GM23248 (cell line): ENCODE results near the gene CD7. TPM values are rescaled to one million over a fixed set of nuclear protein-coding genes. Genes with fewer than 3 reads are reported as not detected.

Experiments used
- DNase-seq: peaks from one replicate; pipeline ENCODE4 v3.0.0-alpha.2; 2015
- H2AFZ ChIP-seq: fragments of 200-600 bp; sonication (generic); 2 replicates; pipeline ENCODE4 v1.6.1; 2016; ENCODE audit warnings: antibody characterized with exemption
- H3F3A ChIP-seq: fragments of 200-600 bp; sonication (generic); 2 replicates; pipeline ENCODE4 v1.6.1; 2016; ENCODE audit warnings: mild to moderate bottlenecking, antibody characterized with exemption, mixed run types; ENCODE audit not compliant: insufficient read depth
- H3K27ac ChIP-seq: fragments of 200-600 bp; sonication (generic); 2 replicates; pipeline ENCODE4 v1.5.1; 2016; ENCODE audit warnings: mild to moderate bottlenecking
- H3K27me3 ChIP-seq: fragments of 200-600 bp; sonication (generic); replicated peaks from 2 replicates; pipeline ENCODE4 v1.6.1; 2016; ENCODE audit warnings: mild to moderate bottlenecking; ENCODE audit not compliant: insufficient read depth
- H3K36me3 ChIP-seq: fragments of 200-600 bp; sonication (generic); 2 replicates; pipeline ENCODE4 v1.6.1; 2016; ENCODE audit warnings: low read depth, mild to moderate bottlenecking
- H3K4me1 ChIP-seq: fragments of 200-600 bp; sonication (generic); 2 replicates; pipeline ENCODE4 v1.6.1; 2016; ENCODE audit warnings: mild to moderate bottlenecking; ENCODE audit not compliant: insufficient read depth
- H3K4me2 ChIP-seq: fragments of 200-600 bp; sonication (generic); one replicate; pipeline ENCODE4 v1.6.1; 2016; ENCODE audit warnings: mild to moderate bottlenecking; ENCODE audit not compliant: unreplicated experiment
- H3K4me3 ChIP-seq: fragments of 200-600 bp; sonication (generic); 2 replicates; pipeline ENCODE4 v1.5.1; 2016; ENCODE audit warnings: mild to moderate bottlenecking
- H3K79me2 ChIP-seq: fragments of 200-600 bp; sonication (generic); 2 replicates; pipeline ENCODE4 v1.6.1; 2016; ENCODE audit warnings: mild to moderate bottlenecking; ENCODE audit not compliant: insufficient read depth
- H3K9ac ChIP-seq: fragments of 200-600 bp; sonication (generic); 2 replicates; pipeline ENCODE4 v1.6.1; 2016; ENCODE audit warnings: mild to moderate bottlenecking
- H3K9me2 ChIP-seq: fragments of 200-600 bp; sonication (generic); 2 replicates; pipeline ENCODE4 v1.6.1; 2016; ENCODE audit warnings: mixed run types, mild to moderate bottlenecking, moderate library complexity; ENCODE audit not compliant: insufficient read depth
- H3K9me3 ChIP-seq: fragments of 200-600 bp; sonication (generic); one replicate; pipeline ENCODE4 v1.6.1; 2017; ENCODE audit warnings: low read depth
- H4K20me1 ChIP-seq: fragments of 200-600 bp; sonication (generic); 2 replicates; pipeline ENCODE4 v1.6.0; 2016; ENCODE audit not compliant: insufficient read depth
- EZH2 ChIP-seq: fragments of 200-600 bp; sonication (generic); IDR thresholded peaks from 2 replicates; pipeline ENCODE4 v1.6.1; 2018; ENCODE audit warnings: antibody characterized with exemption, mild to moderate bottlenecking; ENCODE audit not compliant: insufficient read depth, poor library complexity, severe bottlenecking
- EZH2phosphoT487 ChIP-seq: fragments of 200-600 bp; sonication (generic); IDR thresholded peaks from 2 replicates; pipeline ENCODE4 v1.6.1; 2018; ENCODE audit warnings: antibody characterized with exemption, moderate library complexity, mild to moderate bottlenecking, low read depth; ENCODE audit not compliant: insufficient read depth
- WGBS, 2 experiments: methylation state at CpG; one replicate each; pipeline ENCODE4 v1.1.6; 2015 to 2017; ENCODE audit warnings: low lambda C conversion rate in 2 of 2, low coverage in 1 of 2; ENCODE audit errors: missing lambda C conversion rate in 2 of 2; 5-methylcytosine and 5-hydroxymethylcytosine counted together
- in situ Hi-C: fragments of 300-500 bp; cut with MboI; formaldehyde crosslinking; loops from 2 replicates; pipeline ENCODE4 v1.15.0; 2020
- polyA plus RNA-seq: library from polyadenylated mRNA; unstranded; fragments of >200 nt; fragmentation: Nextera tagmentation; extraction: Ambion mirVana; gene quantifications from 2 replicates; pipeline ENCODE4 v1.2.1, GENCODE V29; 2016
- total RNA-seq: library from RNA; depleted of rRNA; stranded (reverse); fragments of >200 nt; shearing (Covaris generic); gene quantifications from 2 replicates; pipeline ENCODE4 v1.2.3, GENCODE V29; 2014

The CD7 gene
- total and polyA plus RNA-seq, 2 experiments from 2014 or later = 0.22 to 0.23 TPM

DNA sequence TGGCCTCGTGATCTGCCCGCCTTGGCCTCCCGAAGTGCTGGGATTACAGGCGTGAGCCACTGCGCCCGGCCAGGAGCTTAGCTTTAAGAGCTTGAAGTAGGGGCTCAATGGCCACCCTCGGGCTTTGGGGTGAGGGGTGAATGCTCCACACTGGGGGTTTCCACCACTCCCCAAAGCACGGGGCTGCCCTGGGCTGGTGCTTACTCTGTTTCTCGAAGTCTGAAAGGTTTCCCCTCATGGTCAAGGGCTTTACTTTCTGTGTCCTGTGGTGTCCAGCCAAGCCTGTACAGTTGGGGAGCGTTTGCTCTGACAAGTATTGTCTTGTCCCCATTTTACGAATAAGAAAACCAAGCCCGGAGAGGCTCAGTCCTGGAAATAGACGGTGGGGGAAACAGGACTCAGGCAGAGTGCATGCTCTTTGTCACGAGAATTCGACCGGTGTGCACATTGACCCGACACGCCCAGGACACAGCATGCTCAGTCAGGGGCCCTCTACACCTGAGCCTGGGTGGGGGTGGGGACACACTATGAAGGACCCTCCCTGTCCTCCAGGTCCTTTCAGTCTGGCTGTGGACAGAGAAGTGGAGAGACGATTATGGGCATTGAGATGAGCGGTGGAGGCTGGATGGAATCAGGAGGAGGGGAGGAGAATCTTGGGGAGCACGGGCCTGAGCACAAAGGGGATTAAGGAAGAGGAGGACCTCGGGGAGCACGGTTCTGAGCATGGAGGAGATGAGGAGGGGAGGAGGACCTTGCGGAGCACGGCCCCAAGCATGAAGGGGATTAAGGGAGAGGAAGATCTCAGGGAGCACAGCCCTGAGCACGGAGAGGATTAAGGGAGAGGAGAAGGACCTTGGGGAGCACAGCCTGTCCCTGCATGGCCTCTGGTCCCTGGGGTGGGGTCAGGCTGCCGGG, 7.5 kb downstream of the CD7 start:
- H4K20me1 ChIP-seq = no peaks in the 10 kb centered on the region
- no peaks in the 10 kb centered on the region for H3K9me2 ChIP-seq
- no peak overlapping the region for H2AFZ ChIP-seq
- no peaks in the 10 kb centered on the region; the same call in 1 of the 2 replicates for H3K4me1 ChIP-seq
- H3F3A ChIP-seq = peaks cover 4% of the 10 kb centered on the region; the same call in 1 of the 2 replicates
- TF ChIP-seq EZH2phosphoT487 (no peak), EZH2 (no peak)
- peaks cover 4% of the 10 kb centered on the region; the same call in 1 of the 2 replicates for H3K27me3 ChIP-seq
- no peaks in the 10 kb centered on the region for H3K9me3 ChIP-seq
- H3K36me3 ChIP-seq = no peaks in the 10 kb centered on the region
- no peak overlapping the region for H3K27ac ChIP-seq
- H3K79me2 ChIP-seq = no peaks in the 10 kb centered on the region
- no peak overlapping the region for H3K4me3 ChIP-seq
- no peak overlapping the region for H3K9ac ChIP-seq
- H3K4me2 ChIP-seq = no peak overlapping the region
- WGBS, 2 experiments = 71 to 75% methylated on average over 27 of the region's 27 CpGs
- no peak for DNase-seq
- in situ Hi-C loops = no loop called here

DNA sequence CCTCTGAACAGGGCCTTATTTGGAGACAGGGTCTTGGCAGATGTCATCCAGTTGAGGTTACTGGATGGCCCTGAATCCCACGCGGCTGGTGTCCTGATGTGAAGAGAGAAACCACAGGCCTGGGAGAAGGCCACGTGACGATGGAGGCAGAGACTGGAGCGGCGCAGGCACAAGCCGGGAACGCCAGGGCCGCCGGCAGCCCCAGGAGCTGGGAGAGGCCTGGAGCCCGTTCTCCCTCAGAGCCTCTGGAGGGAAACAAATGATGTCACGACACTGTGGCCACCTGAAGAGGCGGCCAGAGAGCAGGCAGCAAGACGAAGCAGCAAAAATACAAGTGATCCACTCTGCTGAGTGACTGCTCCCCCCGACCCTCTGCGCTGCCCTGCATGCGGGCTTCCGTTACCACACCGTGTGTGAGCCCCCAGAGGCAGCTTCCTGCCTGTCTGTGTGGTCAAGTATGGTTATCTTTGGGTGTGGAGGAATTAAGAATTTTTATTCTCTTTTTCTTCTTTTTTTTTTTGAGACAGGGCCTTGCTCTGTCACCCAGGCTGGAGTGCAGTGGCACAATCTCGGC, 11.6 kb downstream of the CD7 start:
- Histone ChIP-seq H3K27ac (no peak overlapping the region), H3F3A (peaks cover 4% of the 10 kb centered on the region; the same call in 1 of the 2 replicates), H2AFZ (no peak overlapping the region), H3K4me2 (no peak overlapping the region), H3K27me3 (no peaks in the 10 kb centered on the region; the same call in 1 of the 2 replicates), H3K9me3 (no peaks in the 10 kb centered on the region), H3K4me3 (no peak overlapping the region), H3K36me3 (no peaks in the 10 kb centered on the region), H3K9me2 (no peaks in the 10 kb centered on the region), H3K79me2 (no peaks in the 10 kb centered on the region), H3K4me1 (no peaks in the 10 kb centered on the region; the same call in 1 of the 2 replicates), H4K20me1 (no peaks in the 10 kb centered on the region), H3K9ac (no peak overlapping the region)
- DNase-seq = no peak
- no peak for TF ChIP-seq EZH2
- no peak for TF ChIP-seq EZH2phosphoT487
- in situ Hi-C loops = no loop called here
- WGBS, 2 experiments = 84 to 85% methylated on average over 19 to 20 of the region's 20 CpGs

DNA sequence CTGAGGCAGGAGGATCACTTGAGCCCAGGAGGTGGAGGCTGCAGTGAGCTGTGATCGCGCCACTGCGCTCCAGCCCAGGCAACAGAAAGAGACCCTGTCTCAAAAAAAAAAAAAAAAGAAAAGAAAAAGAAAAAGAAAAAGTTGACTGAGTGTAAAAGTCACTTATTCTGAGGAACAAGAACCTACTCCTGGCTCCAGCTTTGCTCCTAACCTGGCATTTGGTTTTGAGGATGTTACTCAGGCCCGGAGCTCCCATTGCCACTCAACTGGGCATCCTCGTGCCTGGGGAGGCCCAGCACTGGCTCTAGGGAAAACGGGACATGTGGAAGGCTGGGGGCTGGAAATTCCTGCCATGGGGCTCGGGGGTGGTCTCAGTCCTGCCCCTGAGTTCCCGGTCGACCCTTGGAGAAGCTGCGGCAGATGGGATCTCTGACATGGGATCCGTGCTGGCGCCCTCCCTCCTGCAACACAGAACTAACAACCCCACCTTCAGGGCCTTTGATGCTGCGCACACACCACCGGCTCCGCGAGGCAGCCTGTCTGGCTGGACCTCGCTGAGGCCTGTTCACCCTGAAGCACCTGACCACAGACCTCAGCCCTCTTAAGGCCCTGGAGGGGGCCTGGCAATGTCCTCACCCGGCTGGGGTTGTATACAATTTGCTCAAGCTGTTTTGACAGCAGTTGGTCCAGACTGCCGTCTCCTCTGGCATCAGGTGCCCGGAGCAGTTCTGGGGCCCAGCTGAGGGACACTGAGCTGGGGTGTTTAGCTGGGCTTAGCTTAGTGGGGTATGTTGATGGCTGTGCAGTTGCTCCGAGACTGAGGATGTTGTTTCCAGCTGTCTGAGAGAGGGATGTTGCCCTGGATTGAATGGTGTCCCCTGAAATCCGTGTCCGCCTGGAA, 12.3 kb downstream of the CD7 start:
- H3K9me3 ChIP-seq = no peaks in the 10 kb centered on the region
- H3K4me3 ChIP-seq = no peak overlapping the region
- no peaks in the 10 kb centered on the region for H3K79me2 ChIP-seq
- H3F3A ChIP-seq = peaks cover 4% of the 10 kb centered on the region; the same call in 1 of the 2 replicates
- H3K9ac ChIP-seq = no peak overlapping the region
- H3K4me1 ChIP-seq = no peaks in the 10 kb centered on the region; the same call in 1 of the 2 replicates
- no peaks in the 10 kb centered on the region for H4K20me1 ChIP-seq
- DNase-seq = no peak
- H3K9me2 ChIP-seq = no peaks in the 10 kb centered on the region
- WGBS, 2 experiments = 90% methylated on average over 19 to 23 of the region's 23 CpGs
- no peak overlapping the region for H3K4me2 ChIP-seq
- H3K27ac ChIP-seq = no peak overlapping the region
- H3K27me3 ChIP-seq = no peaks in the 10 kb centered on the region; the same call in 1 of the 2 replicates
- TF ChIP-seq EZH2 (no peak), EZH2phosphoT487 (no peak)
- no peak overlapping the region for H2AFZ ChIP-seq
- in situ Hi-C loops = no loop called here
- H3K36me3 ChIP-seq = no peaks in the 10 kb centered on the region
